DOHH2 (cell line): Measurements from ENCODE around the gene NES.

Source experiments
- H3F3A ChIP-seq: fragments of 200-600 bp; sonication (generic), shearing (Covaris generic); 2 replicates; pipeline ENCODE4 v1.6.0; 2016; ENCODE audit warnings: antibody characterized with exemption, mild to moderate bottlenecking; ENCODE audit not compliant: control insufficient read depth, insufficient read depth
- H3K27ac ChIP-seq: fragments of 200-600 bp; sonication (generic); 2 replicates; pipeline ENCODE4 v1.5.1; 2014; ENCODE audit warnings: low read depth, mild to moderate bottlenecking, low read length, moderate library complexity
- H3K27me3 ChIP-seq: fragments of 200-600 bp; sonication (generic); 2 replicates; pipeline ENCODE4 v1.6.1; 2014; ENCODE audit warnings: mild to moderate bottlenecking, low read length, mixed read lengths; ENCODE audit not compliant: control insufficient read depth
- H3K36me3 ChIP-seq: fragments of 200-600 bp; sonication (generic); 2 replicates; pipeline ENCODE4 v1.6.1; 2014; ENCODE audit warnings: mild to moderate bottlenecking, low read length, moderate library complexity, mixed read lengths; ENCODE audit not compliant: control insufficient read depth
- H3K4me1 ChIP-seq: fragments of 200-600 bp; sonication (generic); 2 replicates; pipeline ENCODE4 v1.6.1; 2014; ENCODE audit warnings: mild to moderate bottlenecking, low read length, mixed read lengths; ENCODE audit not compliant: control insufficient read depth
- H3K4me2 ChIP-seq: fragments of 200-600 bp; sonication (generic); 2 replicates; pipeline ENCODE4 v1.6.0; 2014; ENCODE audit warnings: mild to moderate bottlenecking, low read length, moderate library complexity
- H3K4me3 ChIP-seq: fragments of 200-600 bp; sonication (generic); 2 replicates; pipeline ENCODE4 v1.5.1; 2014; ENCODE audit warnings: mild to moderate bottlenecking, low read length, mixed read lengths
- H3K79me2 ChIP-seq: fragments of 200-600 bp; sonication (generic); 2 replicates; pipeline ENCODE4 v1.6.1; 2014; ENCODE audit warnings: mild to moderate bottlenecking, low read length, mixed read lengths; ENCODE audit not compliant: control insufficient read depth
- H3K9me2 ChIP-seq: fragments of 200-600 bp; sonication (generic); replicated peaks from 2 replicates; pipeline ENCODE4 v1.6.1; 2014; ENCODE audit warnings: mild to moderate bottlenecking, low read length, mixed read lengths; ENCODE audit not compliant: control insufficient read depth
- H3K9me3 ChIP-seq: fragments of 200-600 bp; sonication (generic); 2 replicates; pipeline ENCODE4 v1.6.1; 2014; ENCODE audit warnings: antibody characterized with exemption, low read length, mixed read lengths; ENCODE audit not compliant: control insufficient read depth, insufficient read depth
- H4K20me1 ChIP-seq: fragments of 200-600 bp; sonication (generic); 2 replicates; pipeline ENCODE4 v1.6.0; 2014; ENCODE audit warnings: low read depth, mild to moderate bottlenecking, antibody characterized with exemption, low read length, moderate library complexity; ENCODE audit not compliant: control insufficient read depth, insufficient read depth
- EZH2phosphoT487 ChIP-seq: fragments of 200-600 bp; sonication (generic); IDR thresholded peaks from 2 replicates; pipeline ENCODE4 v1.6.1; 2017; ENCODE audit warnings: borderline replicate concordance, mild to moderate bottlenecking, antibody characterized with exemption, low read length, moderate library complexity, mixed read lengths
- TF ChIP-seq, protein P1 (sequence below): fragments of 200-600 bp; sonication (generic); IDR thresholded peaks from one replicate; pipeline ENCODE4 v1.5.1; 2014; ENCODE audit warnings: antibody characterized with exemption, mild to moderate bottlenecking, low read depth, low read length; ENCODE audit not compliant: poor library complexity, severe bottlenecking

NES gene

GRCh38 chr1:156708218-156708661 lies 31.0 kb upstream of the NES start:
- Histone ChIP-seq H3K27ac (no peak overlapping the region), H3K9me2 (no peaks in the 10 kb centered on the region), H3K4me3 (no peak overlapping the region), H4K20me1 (0 out of 2 replicates have a peak, but pooled peaks cover 3% of the 10 kb centered on the region), H3K27me3 (peaks cover 50% of the 10 kb centered on the region), H3K79me2 (no peaks in the 10 kb centered on the region), H3K4me2 (no peak overlapping the region), H3K36me3 (no peaks in the 10 kb centered on the region), H3F3A (no peaks in the 10 kb centered on the region), H3K9me3 (no peaks in the 10 kb centered on the region), H3K4me1 (peaks cover 20% of the 10 kb centered on the region)
- TF ChIP-seq, protein P1, sequence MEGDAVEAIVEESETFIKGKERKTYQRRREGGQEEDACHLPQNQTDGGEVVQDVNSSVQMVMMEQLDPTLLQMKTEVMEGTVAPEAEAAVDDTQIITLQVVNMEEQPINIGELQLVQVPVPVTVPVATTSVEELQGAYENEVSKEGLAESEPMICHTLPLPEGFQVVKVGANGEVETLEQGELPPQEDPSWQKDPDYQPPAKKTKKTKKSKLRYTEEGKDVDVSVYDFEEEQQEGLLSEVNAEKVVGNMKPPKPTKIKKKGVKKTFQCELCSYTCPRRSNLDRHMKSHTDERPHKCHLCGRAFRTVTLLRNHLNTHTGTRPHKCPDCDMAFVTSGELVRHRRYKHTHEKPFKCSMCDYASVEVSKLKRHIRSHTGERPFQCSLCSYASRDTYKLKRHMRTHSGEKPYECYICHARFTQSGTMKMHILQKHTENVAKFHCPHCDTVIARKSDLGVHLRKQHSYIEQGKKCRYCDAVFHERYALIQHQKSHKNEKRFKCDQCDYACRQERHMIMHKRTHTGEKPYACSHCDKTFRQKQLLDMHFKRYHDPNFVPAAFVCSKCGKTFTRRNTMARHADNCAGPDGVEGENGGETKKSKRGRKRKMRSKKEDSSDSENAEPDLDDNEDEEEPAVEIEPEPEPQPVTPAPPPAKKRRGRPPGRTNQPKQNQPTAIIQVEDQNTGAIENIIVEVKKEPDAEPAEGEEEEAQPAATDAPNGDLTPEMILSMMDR = no peak
- TF ChIP-seq EZH2phosphoT487 = no peak

GRCh38 chr1:156707417-156708217 lies 30.4 kb upstream of the NES start:
- Histone ChIP-seq H3K4me3 (no peak overlapping the region), H3K9me2 (no peaks in the 10 kb centered on the region), H3K79me2 (no peaks in the 10 kb centered on the region), H3K9me3 (no peaks in the 10 kb centered on the region), H3K4me1 (peaks cover 20% of the 10 kb centered on the region), H3F3A (no peaks in the 10 kb centered on the region), H3K27me3 (peaks cover 52% of the 10 kb centered on the region), H3K36me3 (no peaks in the 10 kb centered on the region), H3K27ac (no peak overlapping the region), H3K4me2 (no peak overlapping the region), H4K20me1 (0 out of 2 replicates have a peak, but pooled peaks cover 3% of the 10 kb centered on the region)
- no peak for TF ChIP-seq EZH2phosphoT487
- TF ChIP-seq, protein P1 = no peak

GRCh38 chr1:156706657-156707416 lies 29.6 kb upstream of the NES start:
- Histone ChIP-seq H3K27me3 (peaks cover 52% of the 10 kb centered on the region), H3K36me3 (no peaks in the 10 kb centered on the region), H3F3A (no peaks in the 10 kb centered on the region), H3K4me1 (peaks cover 20% of the 10 kb centered on the region), H3K4me3 (peak overlapping the region; percentile 67), H3K9me3 (no peaks in the 10 kb centered on the region), H3K27ac (no peak overlapping the region), H3K4me2 (peak overlapping the region; percentile 81), H3K9me2 (no peaks in the 10 kb centered on the region), H4K20me1 (0 out of 2 replicates have a peak, but pooled peaks cover 3% of the 10 kb centered on the region), H3K79me2 (no peaks in the 10 kb centered on the region)
- TF ChIP-seq, protein P1 = no peak
- no peak for TF ChIP-seq EZH2phosphoT487
